K562 (cell line): ENCODE data around the gene PLAAT3. TPM values are rescaled to one million over a fixed set of nuclear protein-coding genes. Genes with fewer than 3 reads are reported as not detected.
A peak's percentile ranks its signal among the peaks of the same experiment; 100 is the strongest.

Experiments
- ATAC-seq: fragments of 200-7000 bp; cut with Tn5 transposase; 3 replicates; pipeline ENCODE4 v1.9.1; 2020; ENCODE audit warnings: moderate library complexity
- BruUV-seq: library from RNA; stranded (reverse); fragments of 400-500 nt; replicated peaks from 2 replicates; lab custom pipeline; 2021; lab: Mats Ljungman, UMichigan
- CTCF ChIA-PET: fragments of 300-600 bp; formaldehyde crosslinking; extraction: SDS; loops from one replicate; lab custom pipeline; 2021; ENCODE audit warnings: low intra/inter-chr PET ratio; lab: Yijun Ruan, JAX
- POLR2A ChIA-PET: fragments of 300-600, 350-650 bp; sonication (Branson Sonifier 250); formaldehyde crosslinking; extraction: SDS; loops from one replicate; lab custom pipeline; 2021; ENCODE audit warnings: antibody characterized with exemption, inconsistent platforms; lab: Yijun Ruan, JAX
- DNase-seq, 4 experiments: peaks; one replicate each; pipeline versions ENCODE4 v3.0.0 to v3.0.0-alpha.2; 2011 to 2018; ENCODE audit warnings: low spot score in 3 of 4, mixed read lengths in 3 of 4; ENCODE audit errors: extremely low read depth in 1 of 4
- FAIRE-seq: peaks from 2 replicates; lab custom pipeline; 2011; peaks lifted over from hg19 to GRCh38; lab: Jason Lieb, UNC
- H2AFZ ChIP-seq: 2 replicates; pipeline ENCODE4 v1.6.0; 2011; ENCODE audit warnings: low read depth, low read length, control low read depth, inconsistent platforms
- H3K27ac ChIP-seq: fragments of 200-600 bp; 3 replicates; pipeline ENCODE4 v1.8.0; 2011; ENCODE audit warnings: low read depth, mild to moderate bottlenecking, control low read depth, inconsistent platforms, low read length, moderate library complexity, mixed read lengths; ENCODE audit errors: extremely low read depth
- H3K27me3 ChIP-seq, 2 experiments: fragments of 300-600 bp in 1 of 2; 2 replicates in 1 of 2; 3 replicates in 1 of 2; pipeline versions ENCODE4 v1.6.0 to v1.8.0; 2011; ENCODE audit warnings: inconsistent platforms in 2 of 2, low read length in 2 of 2, mild to moderate bottlenecking in 1 of 2, mixed read lengths in 1 of 2, moderate library complexity in 1 of 2; ENCODE audit not compliant: control insufficient read depth in 2 of 2, insufficient read depth in 2 of 2
- H3K36me3 ChIP-seq: fragments of 300-600 bp; 3 replicates; pipeline ENCODE4 v1.8.0; 2011; ENCODE audit warnings: mild to moderate bottlenecking, low read length, inconsistent platforms; ENCODE audit not compliant: control insufficient read depth, insufficient read depth
- H3K4me1 ChIP-seq, 2 experiments: fragments of 200-600 bp in 1 of 2; replicated peaks in 1 of 2; 2 replicates in 1 of 2; 3 replicates in 1 of 2; pipeline versions ENCODE4 v1.5.1 to v1.8.0; 2011; ENCODE audit warnings: inconsistent platforms in 2 of 2, low read length in 2 of 2, mild to moderate bottlenecking in 1 of 2, mixed read lengths in 1 of 2, moderate library complexity in 1 of 2; ENCODE audit not compliant: control insufficient read depth in 2 of 2, insufficient read depth in 2 of 2
- H3K4me2 ChIP-seq: 2 replicates; pipeline ENCODE4 v1.6.1; 2011; ENCODE audit warnings: low read length, control low read depth, inconsistent platforms, mixed read lengths; ENCODE audit not compliant: insufficient read depth
- H3K4me3 ChIP-seq: fragments of 200-600 bp; sonication (generic), shearing (Covaris generic); 2 replicates; pipeline ENCODE4 v1.5.1; 2016; ENCODE audit warnings: control low read depth, inconsistent platforms
- H3K79me2 ChIP-seq: fragments of 200-600 bp; 3 replicates; pipeline ENCODE4 v1.8.0; 2011; ENCODE audit warnings: low read length, inconsistent platforms; ENCODE audit not compliant: control insufficient read depth, insufficient read depth
- H3K9ac ChIP-seq, 2 experiments: 2 replicates each; pipeline versions ENCODE4 v1.6.0 to v1.6.1; 2011; ENCODE audit warnings: low read depth in 2 of 2, low read length in 2 of 2, control low read depth in 1 of 2, inconsistent platforms in 1 of 2, mild to moderate bottlenecking in 1 of 2, mixed read lengths in 1 of 2; ENCODE audit not compliant: insufficient read depth in 1 of 2
- H3K9me1 ChIP-seq: one replicate; pipeline ENCODE4 v1.6.0; 2011; ENCODE audit warnings: inconsistent platforms, mild to moderate bottlenecking, low read length, moderate library complexity; ENCODE audit not compliant: control insufficient read depth, insufficient read depth
- H3K9me3 ChIP-seq: replicated peaks from 2 replicates; pipeline ENCODE4 v1.5.1; 2011; ENCODE audit warnings: low read depth, low read length, inconsistent platforms; ENCODE audit not compliant: control insufficient read depth, insufficient read depth
- H4K20me1 ChIP-seq: replicated peaks from 2 replicates; pipeline ENCODE4 v1.6.1; 2011; ENCODE audit warnings: low read length, inconsistent platforms, mixed read lengths; ENCODE audit not compliant: control insufficient read depth, insufficient read depth
- CAMTA2 ChIP-seq: fragments of 250-450 bp; sonication (Bioruptor Pico); conservative IDR thresholded peaks from 2 replicates; pipeline ENCODE4 v1.5.1; 2022
- CTCF ChIP-seq, 3 experiments: IDR thresholded peaks in 2 of 3; conservative IDR thresholded peaks in 1 of 3; 2 replicates each; pipeline ENCODE4 v1.5.1; 2011 to 2012; ENCODE audit warnings: low read length in 3 of 3, mild to moderate bottlenecking in 3 of 3, control low read depth in 2 of 3, improper control_type of control experiment in 1 of 3, inconsistent platforms in 1 of 3, low read depth in 1 of 3, mixed read lengths in 1 of 3, moderate library complexity in 1 of 3; ENCODE audit not compliant: insufficient read depth in 2 of 3
- GABPA ChIP-seq: fragments of 200-800 bp; sonication (Bioruptor generic); conservative IDR thresholded peaks from 2 replicates; pipeline ENCODE4 v1.6.1; 2016; ENCODE audit warnings: low read depth, missing genetic modification characterization, missing compliant biosample characterization
- RAD21 ChIP-seq, 2 experiments: fragments of 250-450 bp in 1 of 2; fragments of 450-650 bp in 1 of 2; sonication (Bioruptor Pico) in 1 of 2; formaldehyde crosslinking in 1 of 2; IDR thresholded peaks in 1 of 2; conservative IDR thresholded peaks in 1 of 2; 2 replicates each; pipeline versions ENCODE4 v1.4.0 to v1.8.0; 2020 to 2022; ENCODE audit warnings: mild to moderate bottlenecking in 2 of 2, moderate library complexity in 1 of 2
- SAFB2 ChIP-seq: fragments of 200-400 bp; formaldehyde crosslinking; IDR thresholded peaks from 2 replicates; pipeline ENCODE4 v1.6.1; 2018; ENCODE audit warnings: borderline replicate concordance, low read length, low read depth, moderate library complexity; ENCODE audit not compliant: severe bottlenecking
- ZNF165 ChIP-seq: fragments of 250-450 bp; sonication (Bioruptor Pico); IDR thresholded peaks from 2 replicates; pipeline ENCODE4 v1.4.0; 2020; ENCODE audit warnings: borderline replicate concordance
- ZNF511 ChIP-seq: sonication (generic); formaldehyde crosslinking; IDR thresholded peaks from 2 replicates; pipeline ENCODE4 v1.8.0; 2022; ENCODE audit warnings: mild to moderate bottlenecking, missing genetic modification reagents
- in situ Hi-C: fragments of 300-500 bp; cut with MboI; formaldehyde crosslinking; loops from 4 replicates; pipeline ENCODE4 v1.15.0; 2018; ENCODE audit warnings: inconsistent platforms, mixed read lengths
- intact Hi-C: fragments of 100-400 bp; cut with micrococcal nuclease; formaldehyde crosslinking; loops from 2 replicates; pipeline ENCODE4 v1.14.2; 2022
- polyA plus RNA-seq, 8 experiments: library from polyadenylated mRNA; depleted of rRNA in 4 of 8; stranded (reverse) in 5 of 8; unstranded in 3 of 8; fragments of >200 nt; fragmentation: Nextera tagmentation in 2 of 8; fragmentation: Illumina TruSeq in 1 of 8; extraction: Ambion mirVana in 2 of 8; extraction: Trizol in 1 of 8; gene quantifications; 2 replicates each; pipeline versions ENCODE4 v1.2.1 to v1.2.3, GENCODE V29; 2011 to 2014; ENCODE audit warnings: inconsistent platforms in 1 of 8, missing spikeins in 1 of 8
- total RNA-seq, 7 experiments: library from RNA; depleted of rRNA in 6 of 7; stranded (reverse); fragments of >200 nt in 6 of 7; fragmentation: Illumina TruSeq in 2 of 7; extraction: Trizol in 2 of 7; gene quantifications; 2 replicates each; pipeline versions ENCODE4 v1.2.1 to v1.2.3, GENCODE V29; 2011 to 2021; ENCODE audit warnings: low replicate concordance in 1 of 7
- TF ChIP-seq, protein P1 (sequence below): fragments of 150-350 bp; IDR thresholded peaks from 2 replicates; pipeline ENCODE4 v1.6.1; 2014; ENCODE audit warnings: low read depth, mild to moderate bottlenecking, low read length, borderline replicate concordance

PLAAT3 gene
- total and polyA plus RNA-seq, 9 of the 15 experiments (the other 6 are each of a cell fraction or from before 2014, with no cell fraction given) = 0.80 to 2.7 (median 1.4) TPM

DNA sequence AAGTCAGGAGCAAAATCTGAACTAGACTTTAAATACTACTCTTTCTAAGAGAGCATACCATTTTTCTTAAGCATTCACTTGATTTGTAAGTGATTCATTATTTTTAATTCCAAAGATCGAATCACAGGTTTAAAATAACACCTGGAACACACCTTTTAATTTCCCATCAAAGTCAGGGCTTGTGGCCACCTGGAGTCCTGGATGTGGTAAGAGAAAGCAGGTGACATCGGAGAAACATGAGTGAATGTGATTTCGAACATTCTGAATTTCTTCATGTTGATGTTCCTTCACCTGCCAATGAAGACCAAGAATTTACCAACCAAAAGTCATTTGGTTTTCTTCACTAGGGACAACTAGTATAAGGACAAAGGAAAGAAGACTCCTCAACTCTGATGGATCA lies 29.0 kb upstream of the PLAAT3 start (continued):
- no peak for TF ChIP-seq ZNF511 (CRISPR knock-in tag)
- no peak for TF ChIP-seq SAFB2

DNA sequence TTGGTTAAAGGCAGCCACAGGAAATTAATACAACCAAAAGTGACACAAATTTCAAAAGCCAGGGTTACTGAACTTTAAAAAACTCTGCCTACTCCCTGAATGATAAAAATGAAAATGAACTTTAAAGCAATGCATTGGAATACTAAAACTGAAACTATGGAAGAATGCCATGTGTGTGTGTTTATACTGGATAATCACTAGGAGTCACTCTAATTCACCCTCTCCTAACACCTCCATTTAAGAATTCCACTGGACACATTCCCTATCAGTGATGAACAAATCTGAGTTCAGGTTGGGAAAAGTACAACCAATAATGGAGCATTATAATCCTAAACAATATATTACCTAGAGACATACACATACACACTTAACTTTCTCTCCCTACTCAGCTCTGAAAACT lies 27.5 kb upstream of the PLAAT3 start:
- FAIRE-seq (no peak), ATAC-seq (no peak), DNase-seq (no peak)
- Histone ChIP-seq H3K27ac (no peak overlapping the region), H4K20me1 (no peaks in the 10 kb centered on the region), H3K27me3 (no peaks in the 10 kb centered on the region), H3K9ac (no peak overlapping the region), H3K4me2 (no peak overlapping the region), H3K4me3 (no peak overlapping the region), H3K36me3 (peaks cover 71% of the 10 kb centered on the region), H3K79me2 (no peaks in the 10 kb centered on the region), H2AFZ (no peak overlapping the region), H3K9me3 (no peaks in the 10 kb centered on the region), H3K9me1 (no peaks in the 10 kb centered on the region), H3K4me1 (no peaks in the 10 kb centered on the region)
- TF ChIP-seq ZNF165 (CRISPR knock-in tag) = no peak
- no peak for TF ChIP-seq GABPA (tag)
- TF ChIP-seq RAD21 (CRISPR knock-in tag; conservative IDR thresholded peaks at IDR 0.05 in 1 of 2, IDR thresholded peaks at IDR 0.05 in 1 of 2) = peak in 1 of 2 experiments; percentile 42; a peak in 2 of 4 replicates
- TF ChIP-seq CAMTA2 = no peak
- TF ChIP-seq, protein P1, sequence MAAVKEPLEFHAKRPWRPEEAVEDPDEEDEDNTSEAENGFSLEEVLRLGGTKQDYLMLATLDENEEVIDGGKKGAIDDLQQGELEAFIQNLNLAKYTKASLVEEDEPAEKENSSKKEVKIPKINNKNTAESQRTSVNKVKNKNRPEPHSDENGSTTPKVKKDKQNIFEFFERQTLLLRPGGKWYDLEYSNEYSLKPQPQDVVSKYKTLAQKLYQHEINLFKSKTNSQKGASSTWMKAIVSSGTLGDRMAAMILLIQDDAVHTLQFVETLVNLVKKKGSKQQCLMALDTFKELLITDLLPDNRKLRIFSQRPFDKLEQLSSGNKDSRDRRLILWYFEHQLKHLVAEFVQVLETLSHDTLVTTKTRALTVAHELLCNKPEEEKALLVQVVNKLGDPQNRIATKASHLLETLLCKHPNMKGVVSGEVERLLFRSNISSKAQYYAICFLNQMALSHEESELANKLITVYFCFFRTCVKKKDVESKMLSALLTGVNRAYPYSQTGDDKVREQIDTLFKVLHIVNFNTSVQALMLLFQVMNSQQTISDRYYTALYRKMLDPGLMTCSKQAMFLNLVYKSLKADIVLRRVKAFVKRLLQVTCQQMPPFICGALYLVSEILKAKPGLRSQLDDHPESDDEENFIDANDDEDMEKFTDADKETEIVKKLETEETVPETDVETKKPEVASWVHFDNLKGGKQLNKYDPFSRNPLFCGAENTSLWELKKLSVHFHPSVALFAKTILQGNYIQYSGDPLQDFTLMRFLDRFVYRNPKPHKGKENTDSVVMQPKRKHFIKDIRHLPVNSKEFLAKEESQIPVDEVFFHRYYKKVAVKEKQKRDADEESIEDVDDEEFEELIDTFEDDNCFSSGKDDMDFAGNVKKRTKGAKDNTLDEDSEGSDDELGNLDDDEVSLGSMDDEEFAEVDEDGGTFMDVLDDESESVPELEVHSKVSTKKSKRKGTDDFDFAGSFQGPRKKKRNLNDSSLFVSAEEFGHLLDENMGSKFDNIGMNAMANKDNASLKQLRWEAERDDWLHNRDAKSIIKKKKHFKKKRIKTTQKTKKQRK = no peak
- peak in 1 of 3 experiments; percentile 22; a peak in 1 of 6 replicates for TF ChIP-seq CTCF (IDR thresholded peaks at IDR 0.05 in 2 of 3, conservative IDR thresholded peaks at IDR 0.05 in 1 of 3; ENCODE audit: insufficient read depth in 2 of 3, low read depth in 1 of 3, low read length in 3 of 3)
- POLR2A ChIA-PET = interaction anchor here (1.3 kb wide), 1 partner anchor 19 kb away, joined by 4 read pairs; no protein-coding TSS in a partner anchor
- in situ Hi-C loops = no loop called here
- CTCF ChIA-PET = interaction anchor here (1.0 kb wide), 2 partner anchors 97 to 98 kb away, joined by 3 to 4 read pairs; no protein-coding TSS in a partner anchor
- no TSS peak for BruUV-seq
- intact Hi-C loops = no loop called here
